ENCODE results near the gene TEKTIP1. TPM values are rescaled to one million over a fixed set of nuclear protein-coding genes. Genes with fewer than 3 reads are reported as not detected.

The TEKTIP1 gene
- total and polyA plus RNA-seq, 7 donors: 0.44 to 1.0 TPM; not detected in 5

GRCh38 chr19:3523361-3524077 lies 15.5 kb upstream of the TEKTIP1 start:
- DNase-seq (no peak), ATAC-seq (no peak)
- 85 to 95% (median 91%) methylated on average over 21 of the region's 21 CpGs for WGBS, 3 donors
- intact Hi-C loops (cut with DNase I): no loop called here
- Histone ChIP-seq H3K9me3 (no peaks in the 10 kb centered on the region), H3K4me3 (no peak overlapping the region), H3K27me3 (ENCODE audit: insufficient read depth in 3 of 3, low read length in 2 of 3) (no peaks in the 10 kb centered on the region), H3K36me3 (ENCODE audit: insufficient read depth in 1 of 2, low read depth in 1 of 2) (peaks cover 0 to 54% of the 10 kb centered on the region in 2 donors), H3K27ac (no peak overlapping the region), H3K4me1 (no peaks in the 10 kb centered on the region)
- TF ChIP-seq CTCF (IDR thresholded peaks at IDR 0.05): no peak

- DNase-seq (no peak), ATAC-seq (no peak)
- no peaks in the 10 kb centered on the region for H3K9me3 ChIP-seq
- H3K4me3 ChIP-seq: no peak overlapping the region
- H3K27me3 ChIP-seq (ENCODE audit: insufficient read depth in 3 of 3, low read length in 2 of 3): no peaks in the 10 kb centered on the region
- H3K36me3 ChIP-seq (ENCODE audit: insufficient read depth in 1 of 2, low read depth in 1 of 2): peaks cover 0 to 54% of the 10 kb centered on the region in 2 donors
- no peaks in the 10 kb centered on the region for H3K4me1 ChIP-seq
- no peak overlapping the region for H3K27ac ChIP-seq
- WGBS, 3 donors: 93 to 95% (median 93%) methylated on average over 33 of the region's 33 CpGs
- no peak for TF ChIP-seq CTCF (IDR thresholded peaks at IDR 0.05)
- intact Hi-C loops (cut with DNase I): no loop called here
These were observed 14.7 kb upstream of the TEKTIP1 start for GRCh38 chr19:3524078-3524842.

GRCh38 chr19:3524904-3525451 lies 14.0 kb upstream of the TEKTIP1 start:
- H3K27ac ChIP-seq: no peak overlapping the region
- no peak overlapping the region for H3K4me3 ChIP-seq
- 88 to 92% (median 91%) methylated on average over 20 of the region's 20 CpGs for WGBS, 3 donors
- H3K27me3 ChIP-seq (ENCODE audit: insufficient read depth in 3 of 3, low read length in 2 of 3): no peaks in the 10 kb centered on the region
- H3K36me3 ChIP-seq (ENCODE audit: insufficient read depth in 1 of 2, low read depth in 1 of 2): peaks cover 0 to 49% of the 10 kb centered on the region in 2 donors
- H3K4me1 ChIP-seq: no peaks in the 10 kb centered on the region
- H3K9me3 ChIP-seq: no peaks in the 10 kb centered on the region
- intact Hi-C loops (cut with DNase I): no loop called here
- DNase-seq (no peak), ATAC-seq (no peak)
- TF ChIP-seq CTCF (IDR thresholded peaks at IDR 0.05): no peak

- H3K4me1 ChIP-seq: no peaks in the 10 kb centered on the region
- no peak for TF ChIP-seq CTCF (IDR thresholded peaks at IDR 0.05)
- peaks cover 0 to 62% of the 10 kb centered on the region in 2 donors for H3K36me3 ChIP-seq (ENCODE audit: insufficient read depth in 1 of 2, low read depth in 1 of 2)
- ATAC-seq: no peak
- intact Hi-C loops (cut with DNase I): no loop called here
- no peak overlapping the region for H3K4me3 ChIP-seq
- no peaks in the 10 kb centered on the region for H3K27me3 ChIP-seq (ENCODE audit: insufficient read depth in 3 of 3, low read length in 2 of 3)
- H3K9me3 ChIP-seq: no peaks in the 10 kb centered on the region
- 91 to 96% (median 92%) methylated on average over 28 of the region's 28 CpGs for WGBS, 3 donors
- no peak for DNase-seq
- no peak overlapping the region for H3K27ac ChIP-seq
These were observed 12.3 kb upstream of the TEKTIP1 start for GRCh38 chr19:3526507-3527237.

Measured in psoas muscle (tissue), 8 donors.